K562 (cell line): ENCODE results near the gene PGGHG. TPM values are rescaled to one million over a fixed set of nuclear protein-coding genes. Genes with fewer than 3 reads are reported as not detected.
A peak's percentile ranks its signal among the peaks of the same experiment; 100 is the strongest.
"Not testable (repeated sequence)": the region's sequence is repeated elsewhere in the genome, so short reads cannot be mapped to it uniquely, and the experiment has no call there.

Experiments used
- ATAC-seq: fragments of 200-7000 bp; cut with Tn5 transposase; 3 replicates; pipeline ENCODE4 v1.9.1; 2020; ENCODE audit warnings: moderate library complexity
- BruUV-seq: library from RNA; stranded (reverse); fragments of 400-500 nt; replicated peaks from 2 replicates; lab custom pipeline; 2021; lab: Mats Ljungman, UMichigan
- CTCF ChIA-PET: fragments of 300-600 bp; formaldehyde crosslinking; extraction: SDS; loops from one replicate; lab custom pipeline; 2021; ENCODE audit warnings: low intra/inter-chr PET ratio; lab: Yijun Ruan, JAX
- POLR2A ChIA-PET: fragments of 300-600, 350-650 bp; sonication (Branson Sonifier 250); formaldehyde crosslinking; extraction: SDS; loops from one replicate; lab custom pipeline; 2021; ENCODE audit warnings: antibody characterized with exemption, inconsistent platforms; lab: Yijun Ruan, JAX
- DNase-seq, 4 experiments: peaks; one replicate each; pipeline versions ENCODE4 v3.0.0 to v3.0.0-alpha.2; 2011 to 2018; ENCODE audit warnings: low spot score in 3 of 4, mixed read lengths in 3 of 4; ENCODE audit errors: extremely low read depth in 1 of 4
- FAIRE-seq: peaks from 2 replicates; lab custom pipeline; 2011; peaks lifted over from hg19 to GRCh38; lab: Jason Lieb, UNC
- H2AFZ ChIP-seq: 2 replicates; pipeline ENCODE4 v1.6.0; 2011; ENCODE audit warnings: low read depth, low read length, control low read depth, inconsistent platforms
- H3K27ac ChIP-seq: fragments of 200-600 bp; 3 replicates; pipeline ENCODE4 v1.8.0; 2011; ENCODE audit warnings: low read depth, mild to moderate bottlenecking, control low read depth, inconsistent platforms, low read length, moderate library complexity, mixed read lengths; ENCODE audit errors: extremely low read depth
- H3K27me3 ChIP-seq, 2 experiments: fragments of 300-600 bp in 1 of 2; 2 replicates in 1 of 2; 3 replicates in 1 of 2; pipeline versions ENCODE4 v1.6.0 to v1.8.0; 2011; ENCODE audit warnings: inconsistent platforms in 2 of 2, low read length in 2 of 2, mild to moderate bottlenecking in 1 of 2, mixed read lengths in 1 of 2, moderate library complexity in 1 of 2; ENCODE audit not compliant: control insufficient read depth in 2 of 2, insufficient read depth in 2 of 2
- H3K36me3 ChIP-seq: fragments of 300-600 bp; 3 replicates; pipeline ENCODE4 v1.8.0; 2011; ENCODE audit warnings: mild to moderate bottlenecking, low read length, inconsistent platforms; ENCODE audit not compliant: control insufficient read depth, insufficient read depth
- H3K4me1 ChIP-seq, 2 experiments: fragments of 200-600 bp in 1 of 2; replicated peaks in 1 of 2; 2 replicates in 1 of 2; 3 replicates in 1 of 2; pipeline versions ENCODE4 v1.5.1 to v1.8.0; 2011; ENCODE audit warnings: inconsistent platforms in 2 of 2, low read length in 2 of 2, mild to moderate bottlenecking in 1 of 2, mixed read lengths in 1 of 2, moderate library complexity in 1 of 2; ENCODE audit not compliant: control insufficient read depth in 2 of 2, insufficient read depth in 2 of 2
- H3K4me2 ChIP-seq: 2 replicates; pipeline ENCODE4 v1.6.1; 2011; ENCODE audit warnings: low read length, control low read depth, inconsistent platforms, mixed read lengths; ENCODE audit not compliant: insufficient read depth
- H3K4me3 ChIP-seq: fragments of 200-600 bp; sonication (generic), shearing (Covaris generic); 2 replicates; pipeline ENCODE4 v1.5.1; 2016; ENCODE audit warnings: control low read depth, inconsistent platforms
- H3K79me2 ChIP-seq: fragments of 200-600 bp; 3 replicates; pipeline ENCODE4 v1.8.0; 2011; ENCODE audit warnings: low read length, inconsistent platforms; ENCODE audit not compliant: control insufficient read depth, insufficient read depth
- H3K9ac ChIP-seq, 2 experiments: 2 replicates each; pipeline versions ENCODE4 v1.6.0 to v1.6.1; 2011; ENCODE audit warnings: low read depth in 2 of 2, low read length in 2 of 2, control low read depth in 1 of 2, inconsistent platforms in 1 of 2, mild to moderate bottlenecking in 1 of 2, mixed read lengths in 1 of 2; ENCODE audit not compliant: insufficient read depth in 1 of 2
- H3K9me1 ChIP-seq: one replicate; pipeline ENCODE4 v1.6.0; 2011; ENCODE audit warnings: inconsistent platforms, mild to moderate bottlenecking, low read length, moderate library complexity; ENCODE audit not compliant: control insufficient read depth, insufficient read depth
- H3K9me3 ChIP-seq: replicated peaks from 2 replicates; pipeline ENCODE4 v1.5.1; 2011; ENCODE audit warnings: low read depth, low read length, inconsistent platforms; ENCODE audit not compliant: control insufficient read depth, insufficient read depth
- H4K20me1 ChIP-seq: replicated peaks from 2 replicates; pipeline ENCODE4 v1.6.1; 2011; ENCODE audit warnings: low read length, inconsistent platforms, mixed read lengths; ENCODE audit not compliant: control insufficient read depth, insufficient read depth
- ARID3B ChIP-seq: fragments of 250-450 bp; sonication (Bioruptor Pico); IDR thresholded peaks from 2 replicates; pipeline ENCODE4 v1.4.0; 2020; ENCODE audit warnings: borderline replicate concordance
- CBFA2T3 ChIP-seq: fragments of 450-650 bp; IDR thresholded peaks from 2 replicates; pipeline ENCODE4 v1.6.1; 2017
- DPF2 ChIP-seq: fragments of 450-650 bp; IDR thresholded peaks from 2 replicates; pipeline ENCODE4 v1.6.1; 2016
- FOXA3 ChIP-seq, 2 experiments: fragments of 450-650 bp in 1 of 2; sonication (generic) in 1 of 2; formaldehyde crosslinking; IDR thresholded peaks in 1 of 2; conservative IDR thresholded peaks in 1 of 2; 2 replicates each; pipeline versions ENCODE4 v1.4.0 to v1.8.0; 2020 to 2022; ENCODE audit warnings: mild to moderate bottlenecking in 2 of 2, missing genetic modification reagents in 1 of 2
- FOXJ3 ChIP-seq: sonication (generic); formaldehyde crosslinking; IDR thresholded peaks from 2 replicates; pipeline ENCODE4 v1.4.0; 2020; ENCODE audit warnings: mild to moderate bottlenecking, missing genetic modification reagents
- FOXP1 ChIP-seq: sonication (generic); formaldehyde crosslinking; IDR thresholded peaks from 2 replicates; pipeline ENCODE4 v1.8.0; 2022; ENCODE audit warnings: mild to moderate bottlenecking, missing genetic modification reagents
- MYNN ChIP-seq, 2 experiments: sonication (generic); formaldehyde crosslinking in 1 of 2; IDR thresholded peaks; 2 replicates each; pipeline versions ENCODE4 v1.5.0 to v1.6.1; 2016 to 2020; ENCODE audit warnings: antibody characterized with exemption in 1 of 2, missing genetic modification reagents in 1 of 2
- NFRKB ChIP-seq: fragments of 450-650 bp; IDR thresholded peaks from 2 replicates; pipeline ENCODE4 v1.6.1; 2016; ENCODE audit warnings: low read depth
- NFYB ChIP-seq: IDR thresholded peaks from 2 replicates; pipeline ENCODE4 v1.6.1; 2011; ENCODE audit warnings: mild to moderate bottlenecking, moderate library complexity; ENCODE audit not compliant: insufficient read length; ENCODE audit errors: extremely low read depth
- POLR2G ChIP-seq: fragments of 200-400 bp; formaldehyde crosslinking; IDR thresholded peaks from 2 replicates; pipeline ENCODE4 v1.6.1; 2017; ENCODE audit warnings: low read depth, mild to moderate bottlenecking, antibody characterized with exemption, low read length, moderate library complexity
- RB1 ChIP-seq: fragments of 450-650 bp; IDR thresholded peaks from 2 replicates; pipeline ENCODE4 v1.6.1; 2017; ENCODE audit warnings: low read depth, mild to moderate bottlenecking
- SMARCA4 ChIP-seq: fragments of 450-650 bp; IDR thresholded peaks from 2 replicates; pipeline ENCODE4 v1.6.1; 2016
- SMARCE1 ChIP-seq: fragments of 450-650 bp; IDR thresholded peaks from 2 replicates; pipeline ENCODE4 v1.7.1; 2016; ENCODE audit warnings: mild to moderate bottlenecking
- SOX6 ChIP-seq: fragments of 450-650 bp; IDR thresholded peaks from 2 replicates; pipeline ENCODE4 v1.6.1; 2014; ENCODE audit warnings: mild to moderate bottlenecking
- TRIM28 ChIP-seq: fragments of 450-650 bp; IDR thresholded peaks from 2 replicates; pipeline ENCODE4 v1.6.1; 2017
- USF2 ChIP-seq: sonication (generic); formaldehyde crosslinking; IDR thresholded peaks from 2 replicates; pipeline ENCODE4 v1.5.0; 2020; ENCODE audit warnings: missing genetic modification reagents
- ZBTB17 ChIP-seq: fragments of 450-650 bp; formaldehyde crosslinking; IDR thresholded peaks from 2 replicates; pipeline ENCODE4 v1.4.0; 2020; ENCODE audit warnings: mild to moderate bottlenecking
- ZC3H8 ChIP-seq: fragments of 450-650 bp; IDR thresholded peaks from 2 replicates; pipeline ENCODE4 v1.6.1; 2017
- ZFP1 ChIP-seq: fragments of 450-650 bp; formaldehyde crosslinking; IDR thresholded peaks from 2 replicates; pipeline ENCODE4 v1.4.0; 2020; ENCODE audit warnings: mild to moderate bottlenecking, mixed read lengths
- ZNF134 ChIP-seq: fragments of 250-450 bp; sonication (Bioruptor Pico); conservative IDR thresholded peaks from 2 replicates; pipeline ENCODE4 v1.4.0; 2020
- ZNF3 ChIP-seq: fragments of 250-450 bp; sonication (Bioruptor Pico); IDR thresholded peaks from 2 replicates; pipeline ENCODE4 v1.5.0; 2021; ENCODE audit warnings: mild to moderate bottlenecking, moderate library complexity
- ZNF644 ChIP-seq: fragments of 200-800 bp; sonication (Bioruptor generic); IDR thresholded peaks from 2 replicates; pipeline ENCODE4 v1.6.1; 2016; ENCODE audit warnings: low read depth, missing genetic modification characterization, missing compliant biosample characterization
- WGBS: fragments of 100-300 bp; shearing (Covaris generic); methylation state at CpG from one replicate; pipeline ENCODE4 v1.1.6; 2016; ENCODE audit warnings: low coverage, mixed read lengths; ENCODE audit not compliant: insufficient coverage; ENCODE audit errors: missing lambda C conversion rate; 5-methylcytosine and 5-hydroxymethylcytosine counted together
- in situ Hi-C: fragments of 300-500 bp; cut with MboI; formaldehyde crosslinking; loops from 4 replicates; pipeline ENCODE4 v1.15.0; 2018; ENCODE audit warnings: inconsistent platforms, mixed read lengths
- intact Hi-C: fragments of 100-400 bp; cut with micrococcal nuclease; formaldehyde crosslinking; loops from 2 replicates; pipeline ENCODE4 v1.14.2; 2022
- polyA plus RNA-seq, 8 experiments: library from polyadenylated mRNA; depleted of rRNA in 4 of 8; stranded (reverse) in 5 of 8; unstranded in 3 of 8; fragments of >200 nt; fragmentation: Nextera tagmentation in 2 of 8; fragmentation: Illumina TruSeq in 1 of 8; extraction: Ambion mirVana in 2 of 8; extraction: Trizol in 1 of 8; gene quantifications; 2 replicates each; pipeline versions ENCODE4 v1.2.1 to v1.2.3, GENCODE V29; 2011 to 2014; ENCODE audit warnings: inconsistent platforms in 1 of 8, missing spikeins in 1 of 8
- total RNA-seq, 7 experiments: library from RNA; depleted of rRNA in 6 of 7; stranded (reverse); fragments of >200 nt in 6 of 7; fragmentation: Illumina TruSeq in 2 of 7; extraction: Trizol in 2 of 7; gene quantifications; 2 replicates each; pipeline versions ENCODE4 v1.2.1 to v1.2.3, GENCODE V29; 2011 to 2021; ENCODE audit warnings: low replicate concordance in 1 of 7

PGGHG gene
- total and polyA plus RNA-seq, 9 of the 15 experiments (the other 6 are each of a cell fraction or from before 2014, with no cell fraction given) = 0.38 to 85.1 (median 18.1) TPM

DNA sequence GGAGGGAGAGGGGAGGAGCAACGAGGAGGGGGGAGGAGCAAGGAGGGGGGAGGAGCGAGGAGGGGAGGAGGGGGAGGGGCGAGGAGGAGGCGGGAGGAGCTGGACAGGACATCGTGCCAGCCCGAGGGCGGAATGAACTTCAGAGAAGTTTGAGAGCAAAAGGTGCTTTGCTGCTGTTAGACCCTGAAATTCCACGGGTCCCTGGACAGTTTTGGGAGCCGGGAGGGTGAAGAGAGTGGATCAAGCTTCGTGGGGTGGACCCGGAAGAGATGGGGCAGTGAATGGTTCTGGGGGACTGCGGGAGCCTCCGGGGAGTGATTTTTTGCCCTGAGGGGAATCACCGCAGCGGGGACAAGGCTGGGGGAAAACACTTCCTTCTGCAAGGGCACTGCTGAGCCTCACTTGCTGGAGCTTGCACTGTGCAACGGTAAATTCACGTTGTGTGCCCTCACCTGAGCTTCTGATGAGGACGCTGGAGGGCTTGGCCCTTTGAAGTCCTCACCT is 21.4 kb upstream of the PGGHG start (continued):
- no peak for TF ChIP-seq NFYB
- no peak for TF ChIP-seq FOXP1 (CRISPR knock-in tag)
- TF ChIP-seq FOXJ3 (CRISPR knock-in tag) = no peak
- no peak for TF ChIP-seq ZC3H8
- no peak for TF ChIP-seq ARID3B
- TF ChIP-seq ZNF644 (tag) = no peak
- 0 out of 2 replicates have a peak, but pooled peaks have one; percentile 3 for TF ChIP-seq ZFP1 (CRISPR knock-in tag)
- no peak for TF ChIP-seq USF2 (CRISPR knock-in tag)

- in situ Hi-C loops; H3K9me3 ChIP-seq; BruUV-seq; H4K20me1 ChIP-seq; H3K79me2 ChIP-seq; H3K27me3 ChIP-seq; H3K9me1 ChIP-seq; H3K36me3 ChIP-seq; TF ChIP-seq MYNN (CRISPR knock-in tag; IDR thresholded peaks at IDR 0.05): not testable (repeated sequence)
- CTCF ChIA-PET = interaction anchor here (0.7 kb wide), 1 partner anchor 50 kb away, joined by 3 read pairs; no protein-coding TSS in a partner anchor
- H3K27ac ChIP-seq = peak overlapping the region; percentile 93
- ATAC-seq (peak; percentile 88), FAIRE-seq (peak; percentile 75), DNase-seq (peak; percentile 44 to 86 (median 57))
- POLR2A ChIA-PET = interaction anchor here (1.0 to 3.4 kb wide), 6 partner anchors 9 to 62 kb away, joined by 3 to 14 read pairs (median 6); partner anchors contain the start of genes BET1L, NLRP6 and RIC8A
- peak overlapping the region; percentile 94 for H3K4me2 ChIP-seq
- intact Hi-C loops = loop anchor here (5.0 kb wide), 2 partner anchors 44 to 84 kb away; partner anchors contain the start of gene IFITM1
- peaks cover 19 to 34% of the 10 kb centered on the region in 2 experiments; a peak in 4 of 5 replicates for H3K4me1 ChIP-seq
- 4% methylated on average over 16 of the region's 16 CpGs for WGBS
- H3K4me3 ChIP-seq = peak overlapping the region; percentile 43
- H3K9ac ChIP-seq = peak overlapping the region; percentile 59 to 84
- peak overlapping the region; percentile 95 for H2AFZ ChIP-seq
- TF ChIP-seq ZNF3 (CRISPR knock-in tag) (0 out of 2 replicates have a peak, but pooled peaks have one; percentile 12), POLR2G (peak; percentile 21; the same call in 1 of the 2 replicates), NFRKB (peak; percentile 78; the same call in 1 of the 2 replicates), SMARCA4 (0 out of 2 replicates have a peak, but pooled peaks have one; percentile 11), SMARCE1 (0 out of 2 replicates have a peak, but pooled peaks have one; percentile 35), SOX6 (peak; percentile 39), CBFA2T3 (peak; percentile 39), DPF2 (peak; percentile 32; the same call in 1 of the 2 replicates), MYNN (IDR thresholded peaks at IDR 0.05) (peak; percentile 50; the same call in 1 of the 2 replicates), TRIM28 (0 out of 2 replicates have a peak, but pooled peaks have one; percentile 12), ZBTB17 (0 out of 2 replicates have a peak, but pooled peaks have one; percentile 40), FOXA3 (CRISPR knock-in tag; conservative IDR thresholded peaks at IDR 0.05 in 1 of 2, IDR thresholded peaks at IDR 0.05 in 1 of 2) (0 out of 4 replicates have a peak, but pooled peaks of 1 of the 2 experiments have one; percentile 37), ZNF134 (0 out of 2 replicates have a peak, but pooled peaks have one; percentile 3), RB1 (peak; percentile 55; the same call in 1 of the 2 replicates)
These were observed 20.2 kb upstream of the PGGHG start for GRCh38 chr11:268716-269145.
